ENCODE results near the gene CYREN. TPM values are rescaled to one million over a fixed set of nuclear protein-coding genes. Genes with fewer than 3 reads are reported as not detected.
"Not testable (repeated sequence)": the region's sequence is repeated elsewhere in the genome, so short reads cannot be mapped to it uniquely, and the experiment has no call there.

Gene CYREN
- total RNA-seq, 1 experiment from 2014 or later, result 84.8 TPM

GRCh38 chr7:135143885-135144668, 26.4 kb downstream of the CYREN start:
- CTCF ChIA-PET, result interaction anchor here (0.6 kb wide), 1 partner anchor 191 kb away, joined by 3 read pairs; no protein-coding TSS in a partner anchor
- Mint-ChIP-seq H3K4me1 (ENCODE audit: low read depth, unreplicated experiment) (peaks cover 29% of the 10 kb centered on the region), H3K4me3 (ENCODE audit: low read depth, unreplicated experiment) (no peak overlapping the region)

DNA sequence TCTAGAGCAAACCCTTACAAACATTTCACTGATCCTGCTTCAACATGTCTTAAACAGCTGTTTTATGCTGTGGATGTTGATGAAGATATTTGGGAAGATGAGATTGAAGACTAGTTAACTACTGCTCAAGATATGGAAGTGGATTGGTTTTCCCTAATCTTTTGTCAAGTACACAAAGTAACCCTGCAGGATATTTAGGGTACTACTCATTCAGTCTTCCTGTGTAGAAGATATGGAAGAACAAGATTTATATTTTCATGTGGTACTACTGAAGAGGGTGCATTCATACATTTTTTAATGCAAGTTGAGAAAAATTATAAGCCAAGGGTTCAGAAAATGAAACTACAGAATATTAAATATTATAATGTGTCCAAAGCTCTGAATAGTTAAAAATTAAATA, 40.9 kb downstream of the CYREN start:
- no TSS peak for BruUV-seq (replicated peaks)
- no peaks in the 10 kb centered on the region for H3K27me3 Mint-ChIP-seq (ENCODE audit: unreplicated experiment)
- CTCF ChIA-PET, result no interaction called here
- no peaks in the 10 kb centered on the region for H3K4me1 Mint-ChIP-seq (ENCODE audit: low read depth, unreplicated experiment)
- DNase-seq, result no peak
- no peak overlapping the region for H3K4me3 Mint-ChIP-seq (ENCODE audit: low read depth, unreplicated experiment)
- no peaks in the 10 kb centered on the region for H3K36me3 Mint-ChIP-seq (ENCODE audit: insufficient read depth, unreplicated experiment)
- H3K27ac Mint-ChIP-seq (ENCODE audit: unreplicated experiment), result no peak overlapping the region
- H3K9me3 Mint-ChIP-seq (ENCODE audit: low read depth, unreplicated experiment), result peaks cover 2% of the 10 kb centered on the region
- TF ChIP-seq, protein P1, sequence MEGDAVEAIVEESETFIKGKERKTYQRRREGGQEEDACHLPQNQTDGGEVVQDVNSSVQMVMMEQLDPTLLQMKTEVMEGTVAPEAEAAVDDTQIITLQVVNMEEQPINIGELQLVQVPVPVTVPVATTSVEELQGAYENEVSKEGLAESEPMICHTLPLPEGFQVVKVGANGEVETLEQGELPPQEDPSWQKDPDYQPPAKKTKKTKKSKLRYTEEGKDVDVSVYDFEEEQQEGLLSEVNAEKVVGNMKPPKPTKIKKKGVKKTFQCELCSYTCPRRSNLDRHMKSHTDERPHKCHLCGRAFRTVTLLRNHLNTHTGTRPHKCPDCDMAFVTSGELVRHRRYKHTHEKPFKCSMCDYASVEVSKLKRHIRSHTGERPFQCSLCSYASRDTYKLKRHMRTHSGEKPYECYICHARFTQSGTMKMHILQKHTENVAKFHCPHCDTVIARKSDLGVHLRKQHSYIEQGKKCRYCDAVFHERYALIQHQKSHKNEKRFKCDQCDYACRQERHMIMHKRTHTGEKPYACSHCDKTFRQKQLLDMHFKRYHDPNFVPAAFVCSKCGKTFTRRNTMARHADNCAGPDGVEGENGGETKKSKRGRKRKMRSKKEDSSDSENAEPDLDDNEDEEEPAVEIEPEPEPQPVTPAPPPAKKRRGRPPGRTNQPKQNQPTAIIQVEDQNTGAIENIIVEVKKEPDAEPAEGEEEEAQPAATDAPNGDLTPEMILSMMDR (IDR thresholded peaks at IDR 0.05; ENCODE audit: unreplicated experiment), result no peak
- intact Hi-C loops (cut with micrococcal nuclease; ENCODE audit: unreplicated experiment), result no loop called here

More at GRCh38 chr7:135143885-135144668, 26.4 kb downstream of the CYREN start:
- H3K9me3 Mint-ChIP-seq (ENCODE audit: low read depth, unreplicated experiment), result no peaks in the 10 kb centered on the region
- TF ChIP-seq, protein P1 (IDR thresholded peaks at IDR 0.05; ENCODE audit: unreplicated experiment), result no peak
- intact Hi-C loops (cut with micrococcal nuclease; ENCODE audit: unreplicated experiment), result no loop called here
- DNase-seq, result no peak
- no TSS peak for BruUV-seq (replicated peaks)
- peaks cover 16% of the 10 kb centered on the region for H3K36me3 Mint-ChIP-seq (ENCODE audit: insufficient read depth, unreplicated experiment)
- H3K27me3 Mint-ChIP-seq (ENCODE audit: unreplicated experiment), result no peaks in the 10 kb centered on the region
- H3K27ac Mint-ChIP-seq (ENCODE audit: unreplicated experiment), result no peak overlapping the region

- peaks cover 2% of the 10 kb centered on the region for H3K9me3 Mint-ChIP-seq (ENCODE audit: low read depth, unreplicated experiment)
- intact Hi-C loops (cut with micrococcal nuclease; ENCODE audit: unreplicated experiment), result no loop called here
- no peak for DNase-seq
- no peaks in the 10 kb centered on the region for H3K4me1 Mint-ChIP-seq (ENCODE audit: low read depth, unreplicated experiment)
- TF ChIP-seq, protein P1 (IDR thresholded peaks at IDR 0.05; ENCODE audit: unreplicated experiment), result no peak
- no TSS peak for BruUV-seq (replicated peaks)
- H3K36me3 Mint-ChIP-seq (ENCODE audit: insufficient read depth, unreplicated experiment), result no peaks in the 10 kb centered on the region
- CTCF ChIA-PET, result no interaction called here
- no peak overlapping the region for H3K4me3 Mint-ChIP-seq (ENCODE audit: low read depth, unreplicated experiment)
- H3K27ac Mint-ChIP-seq (ENCODE audit: unreplicated experiment), result no peak overlapping the region
- H3K27me3 Mint-ChIP-seq (ENCODE audit: unreplicated experiment), result no peaks in the 10 kb centered on the region
These were observed 41.6 kb downstream of the CYREN start for GRCh38 chr7:135128931-135129330.

DNA sequence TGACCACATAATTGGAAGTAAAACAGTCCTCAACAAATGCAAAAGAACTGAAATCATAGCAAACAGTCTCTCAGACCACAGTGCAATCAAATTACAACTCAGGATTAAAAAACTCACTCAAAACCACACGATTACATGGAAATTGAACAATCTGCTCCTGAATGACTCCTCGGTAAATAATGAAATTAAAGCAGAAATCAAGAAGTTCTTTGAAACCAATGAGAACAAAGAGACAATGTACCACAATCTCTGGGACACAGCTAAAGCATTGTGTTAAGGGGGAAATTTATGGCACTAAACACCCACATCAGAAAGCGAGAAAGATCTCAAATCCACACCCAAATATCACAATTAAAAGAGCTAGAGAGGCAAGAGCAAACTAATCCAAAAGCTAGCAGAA, 45.9 kb downstream of the CYREN start:
- BruUV-seq (replicated peaks); H3K27me3 Mint-ChIP-seq (ENCODE audit: unreplicated experiment); H3K9me3 Mint-ChIP-seq (ENCODE audit: low read depth, unreplicated experiment); H3K27ac Mint-ChIP-seq (ENCODE audit: unreplicated experiment); H3K4me3 Mint-ChIP-seq (ENCODE audit: low read depth, unreplicated experiment); H3K36me3 Mint-ChIP-seq (ENCODE audit: insufficient read depth, unreplicated experiment); intact Hi-C loops (cut with micrococcal nuclease; ENCODE audit: unreplicated experiment); DNase-seq; H3K4me1 Mint-ChIP-seq (ENCODE audit: low read depth, unreplicated experiment); CTCF ChIA-PET: not testable (repeated sequence)

- intact Hi-C loops (cut with micrococcal nuclease; ENCODE audit: unreplicated experiment), result no loop called here
- no peaks in the 10 kb centered on the region for H3K4me1 Mint-ChIP-seq (ENCODE audit: low read depth, unreplicated experiment)
- H3K36me3 Mint-ChIP-seq (ENCODE audit: insufficient read depth, unreplicated experiment), result no peaks in the 10 kb centered on the region
- no peak overlapping the region for H3K27ac Mint-ChIP-seq (ENCODE audit: unreplicated experiment)
- CTCF ChIA-PET, result no interaction called here
- H3K9me3 Mint-ChIP-seq (ENCODE audit: low read depth, unreplicated experiment), result peaks cover 7% of the 10 kb centered on the region
- H3K27me3 Mint-ChIP-seq (ENCODE audit: unreplicated experiment), result no peaks in the 10 kb centered on the region
- TF ChIP-seq, protein P1 (IDR thresholded peaks at IDR 0.05; ENCODE audit: unreplicated experiment), result no peak
- BruUV-seq (replicated peaks), result no TSS peak
- DNase-seq, result no peak
- no peak overlapping the region for H3K4me3 Mint-ChIP-seq (ENCODE audit: low read depth, unreplicated experiment)
These were observed 48.6 kb downstream of the CYREN start for GRCh38 chr7:135121868-135122267.

Data from Calu3 (cell line).